Measurements from ENCODE around the gene FCN1.
"Not testable (repeated sequence)": the region's sequence is repeated elsewhere in the genome, so short reads cannot be mapped to it uniquely, and the experiment has no call there.

Gene FCN1

GRCh38 chr9:134917431-134918373, at the start of gene FCN1:
FCN1 (minus strand) TSS chr9:134917912; CDS start chr9:134917871, 41 bp downstream.
- no peak for DNase-seq (ENCODE audit: low read depth)

- no peak for DNase-seq (ENCODE audit: low read depth)
These were observed 49.2 kb upstream of the FCN1 start for GRCh38 chr9:134966697-134967546.

- no peak for DNase-seq (ENCODE audit: low read depth)
These were observed 48.6 kb upstream of the FCN1 start for GRCh38 chr9:134966270-134966669.

- no peak for DNase-seq (ENCODE audit: low read depth)
These were observed 48.1 kb upstream of the FCN1 start for GRCh38 chr9:134965851-134966250.

GRCh38 chr9:134965411-134965810, 47.7 kb upstream of the FCN1 start:
- DNase-seq (ENCODE audit: low read depth), result no peak

- DNase-seq (ENCODE audit: low read depth), result no peak
These were observed 46.8 kb upstream of the FCN1 start for GRCh38 chr9:134964271-134965055.

- no peak for DNase-seq (ENCODE audit: low read depth)
These were observed 45.8 kb upstream of the FCN1 start for GRCh38 chr9:134963546-134963945.

GRCh38 chr9:134962973-134963364, 45.3 kb upstream of the FCN1 start:
- no peak for DNase-seq (ENCODE audit: low read depth)

GRCh38 chr9:134962065-134962972, 44.6 kb upstream of the FCN1 start:
- no peak for DNase-seq (ENCODE audit: low read depth)

- DNase-seq (ENCODE audit: low read depth), result no peak
These were observed 43.8 kb upstream of the FCN1 start for GRCh38 chr9:134961331-134962064.

- DNase-seq (ENCODE audit: low read depth), result no peak
These were observed 43.0 kb upstream of the FCN1 start for GRCh38 chr9:134960701-134961181.

GRCh38 chr9:134959971-134960310, 42.2 kb upstream of the FCN1 start:
- DNase-seq (ENCODE audit: low read depth), result no peak

- no peak for DNase-seq (ENCODE audit: low read depth)
These were observed 41.6 kb upstream of the FCN1 start for GRCh38 chr9:134959126-134959970.

- DNase-seq (ENCODE audit: low read depth), result no peak
These were observed 40.2 kb upstream of the FCN1 start for GRCh38 chr9:134957945-134958227.

- no peak for DNase-seq (ENCODE audit: low read depth)
These were observed 39.6 kb upstream of the FCN1 start for GRCh38 chr9:134957165-134957944.

- DNase-seq (ENCODE audit: low read depth), result not testable (repeated sequence)
These were observed 38.7 kb upstream of the FCN1 start for GRCh38 chr9:134956387-134956786.

- DNase-seq (ENCODE audit: low read depth), result no peak
These were observed 38.1 kb upstream of the FCN1 start for GRCh38 chr9:134955801-134956200.

- no peak for DNase-seq (ENCODE audit: low read depth)
These were observed 37.4 kb upstream of the FCN1 start for GRCh38 chr9:134955156-134955555.

GRCh38 chr9:134951994-134952393, 34.3 kb upstream of the FCN1 start:
- no peak for DNase-seq (ENCODE audit: low read depth)
